ENCODE measurements around the gene KRTAP10-9. TPM values are rescaled to one million over a fixed set of nuclear protein-coding genes. Genes with fewer than 3 reads are reported as not detected.

Gene KRTAP10-9
- total and polyA plus RNA-seq, 2 of the 8 experiments (the other 6 are each of a cell fraction or from before 2014, with no cell fraction given), result not detected

- POLR2A ChIA-PET (ENCODE audit: partially characterized antibody), result no interaction called here
- FAIRE-seq, result no peak
- no peak overlapping the region for H3K23ac ChIP-seq (ENCODE audit: insufficient read length)
- no peak overlapping the region for H2BK120ac ChIP-seq (replicated peaks; ENCODE audit: low read depth, low read length)
- no peak overlapping the region for H3K4me3 ChIP-seq (ENCODE audit: extremely low read depth in 1 of 4, insufficient read depth in 2 of 4, low read depth in 3 of 4, low read length in 4 of 4)
- DNase-seq (ENCODE audit: low read depth in 1 of 2, low spot score in 2 of 2), result no peak
- H3K27me3 ChIP-seq (replicated peaks in 1 of 4; ENCODE audit: control insufficient read depth in 3 of 4, extremely low read depth in 1 of 4, insufficient read depth in 3 of 4, low read length in 3 of 4), result no peaks in the 10 kb centered on the region
- no peaks in the 10 kb centered on the region; a peak in 1 of 8 replicates for H3K36me3 ChIP-seq (ENCODE audit: control insufficient read depth in 2 of 4, insufficient read depth in 4 of 4, low read length in 3 of 4)
- peaks cover 0 to 2% (median 0%) of the 10 kb centered on the region in 4 experiments; a peak in 3 of 7 replicates for H3K4me1 ChIP-seq (replicated peaks in 1 of 4; ENCODE audit: control insufficient read depth in 3 of 4, insufficient read depth in 4 of 4, low read length in 3 of 4)
- H3K79me1 ChIP-seq (ENCODE audit: low read depth, low read length), result no peaks in the 10 kb centered on the region
- no peak overlapping the region for H2BK5ac ChIP-seq (ENCODE audit: low read depth, low read length)
- no peak overlapping the region for H3K18ac ChIP-seq (ENCODE audit: extremely low read depth, low read length)
- 0 out of 2 replicates have a peak, but pooled peaks cover 2% of the 10 kb centered on the region for H3K23me2 ChIP-seq (ENCODE audit: low read depth, low read length)
- no peak overlapping the region for H3K4ac ChIP-seq (replicated peaks; ENCODE audit: insufficient read length, low read depth, low read length)
- H3K14ac ChIP-seq (ENCODE audit: insufficient read length), result no peak overlapping the region
- H3K9ac ChIP-seq (replicated peaks in 1 of 4; ENCODE audit: extremely low read depth in 1 of 4, low read depth in 3 of 4, low read length in 3 of 4), result no peak overlapping the region
- H2BK15ac ChIP-seq (ENCODE audit: low read length), result no peak overlapping the region
- H3K4me2 ChIP-seq (ENCODE audit: insufficient read depth in 1 of 2, low read depth in 2 of 2, low read length in 2 of 2), result no peak overlapping the region
- H4K91ac ChIP-seq (replicated peaks; ENCODE audit: insufficient read length, low read length), result no peak overlapping the region
- H2BK12ac ChIP-seq (ENCODE audit: low read depth, low read length), result no peak overlapping the region
- H3K56ac ChIP-seq (replicated peaks; ENCODE audit: insufficient read length, low read depth, low read length), result no peak overlapping the region
- no peak overlapping the region for H2AFZ ChIP-seq (ENCODE audit: low read length)
- H4K5ac ChIP-seq (ENCODE audit: insufficient read length, low read depth, low read length), result no peak overlapping the region
- H4K20me1 ChIP-seq (replicated peaks in 1 of 2; ENCODE audit: control insufficient read depth in 1 of 2, insufficient read depth in 2 of 2, low read length in 2 of 2), result no peaks in the 10 kb centered on the region
- 90% methylated on average over 8 of the region's 8 CpGs; no CpG with 5 or more reads in 1 of the 2 experiments for WGBS, 2 experiments (ENCODE audit: extremely low coverage in 1 of 2, insufficient coverage in 1 of 2, insufficient read length in 1 of 2, insufficient replicate concordance in 2 of 2, low coverage in 1 of 2, low lambda C conversion rate in 2 of 2, missing lambda C conversion rate in 1 of 2)
- H3K9me3 ChIP-seq (ENCODE audit: insufficient read depth in 2 of 2, low read depth in 1 of 2, low read length in 1 of 2), result peaks cover 0 to 5% of the 10 kb centered on the region in 2 experiments; a peak in 1 of 4 replicates
- no peak overlapping the region for H4K8ac ChIP-seq (ENCODE audit: extremely low read depth, insufficient read depth, low read length)
- H2BK20ac ChIP-seq (ENCODE audit: low read length), result no peak overlapping the region
- H3K79me2 ChIP-seq (ENCODE audit: control insufficient read depth in 1 of 2, insufficient read depth in 2 of 2, low read length in 2 of 2), result no peaks in the 10 kb centered on the region
- CTCF ChIA-PET (ENCODE audit: partially characterized antibody), result no interaction called here
- H2AK5ac ChIP-seq (ENCODE audit: low read depth, low read length), result no peak overlapping the region
- no peak overlapping the region for H3K27ac ChIP-seq (ENCODE audit: low read depth, low read length)
- no peak for TF ChIP-seq HDAC6 (IDR thresholded peaks at IDR 0.05; ENCODE audit: low read depth, low read length)
- no peak for TF ChIP-seq CTCF (IDR thresholded peaks at IDR 0.05; ENCODE audit: control extremely low read depth in 1 of 3, insufficient read depth in 1 of 3, low read depth in 1 of 3, low read length in 3 of 3)
- no peak for TF ChIP-seq JUN (IDR thresholded peaks at IDR 0.05; ENCODE audit: low read depth, low read length)
- TF ChIP-seq RAD21 (IDR thresholded peaks at IDR 0.05 in 1 of 2, conservative IDR thresholded peaks at IDR 0.05 in 1 of 2; ENCODE audit: low read depth in 2 of 2, low read length in 2 of 2), result no peak
- no peak for TF ChIP-seq CBX5 (IDR thresholded peaks at IDR 0.05; ENCODE audit: low read depth, low read length)
- TF ChIP-seq KDM5A (IDR thresholded peaks at IDR 0.05; ENCODE audit: low read length), result no peak
- no peak for TF ChIP-seq CTBP2 (IDR thresholded peaks at IDR 0.05; ENCODE audit: borderline replicate concordance, insufficient read depth, insufficient read length, low read length)
- no peak for TF ChIP-seq CREB1 (IDR thresholded peaks at IDR 0.05)
- no peak for TF ChIP-seq KDM4A (IDR thresholded peaks at IDR 0.05; ENCODE audit: low read depth, low read length, severe bottlenecking)
- TF ChIP-seq SP1 (IDR thresholded peaks at IDR 0.05; ENCODE audit: low read depth, low read length), result no peak
- no peak for TF ChIP-seq BACH1 (IDR thresholded peaks at IDR 0.05; ENCODE audit: low read length)
- TF ChIP-seq SAP30 (IDR thresholded peaks at IDR 0.05; ENCODE audit: insufficient read depth, insufficient replicate concordance, low read length), result no peak
These were observed 23.0 kb upstream of the KRTAP10-9 start for GRCh38 chr21:44603911-44604310.

Measured in H1 (cell line).